HG03442 (cell line): Measurements from ENCODE around the gene LPCAT3.

Source experiments
- ATAC-seq: cut with Tn5 transposase; IDR thresholded peaks from one replicate; pipeline ENCODE4 v1.9.1; 2021; ENCODE audit warnings: mild to moderate bottlenecking, moderate library complexity; ENCODE audit not compliant: unreplicated experiment

Gene LPCAT3

GRCh38 chr12:7001921-7002591, 16.2 kb downstream of the LPCAT3 start:
- no peak for ATAC-seq

DNA sequence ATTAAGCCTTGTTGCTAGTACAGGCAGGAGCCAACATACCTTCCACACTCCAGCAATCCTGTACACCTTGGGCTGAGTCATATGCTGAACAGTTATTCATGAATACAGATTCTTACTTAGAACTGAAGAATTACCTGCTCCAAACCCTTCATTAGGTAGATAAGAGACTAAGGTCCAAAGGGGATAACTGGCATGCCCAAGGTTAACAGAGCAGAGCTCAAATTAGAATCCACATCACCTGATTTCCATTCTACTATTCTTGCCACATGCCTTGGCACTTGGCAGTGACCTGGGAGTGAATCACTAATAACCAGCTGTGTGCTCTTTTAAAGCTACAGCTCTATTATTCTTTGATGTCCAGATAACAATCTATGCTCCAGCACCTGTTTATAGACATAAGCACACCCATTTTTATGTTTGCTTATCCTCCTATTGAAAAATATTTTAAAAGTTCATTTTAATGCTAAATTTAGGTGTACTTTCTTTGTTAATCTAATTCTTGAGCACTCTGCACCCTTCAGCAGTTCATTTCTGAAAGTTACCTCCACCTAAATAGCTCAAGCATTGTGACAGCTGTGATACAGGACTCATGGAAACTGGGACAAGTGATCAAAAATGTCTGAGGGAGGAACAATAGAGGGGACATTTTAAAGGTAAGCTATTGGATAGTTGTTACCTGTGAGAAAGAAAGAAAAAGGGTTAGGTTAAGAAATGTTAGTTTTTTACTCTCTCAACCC, 19.4 kb downstream of the LPCAT3 start:
- ATAC-seq, result no peak

DNA sequence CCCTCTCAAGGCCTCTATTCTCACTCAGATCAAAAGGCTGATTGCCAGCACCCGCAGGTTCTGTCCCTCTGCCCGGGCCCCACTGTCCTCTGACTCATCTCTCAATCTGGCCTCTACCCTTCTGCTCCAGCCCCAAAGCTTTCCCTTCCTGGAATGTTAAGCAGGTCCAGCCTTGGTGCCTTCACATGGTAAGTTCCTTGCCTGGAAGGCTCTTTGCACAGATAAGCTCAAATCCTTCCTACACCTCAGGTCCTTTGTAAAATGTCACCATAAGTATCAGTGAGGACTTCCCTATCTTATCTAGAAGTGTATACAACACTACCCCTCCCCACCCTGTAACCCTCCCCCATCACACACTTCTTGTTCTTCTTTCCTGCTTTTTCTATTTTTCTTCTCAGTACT, 22.2 kb downstream of the LPCAT3 start:
- ATAC-seq, result no peak

DNA sequence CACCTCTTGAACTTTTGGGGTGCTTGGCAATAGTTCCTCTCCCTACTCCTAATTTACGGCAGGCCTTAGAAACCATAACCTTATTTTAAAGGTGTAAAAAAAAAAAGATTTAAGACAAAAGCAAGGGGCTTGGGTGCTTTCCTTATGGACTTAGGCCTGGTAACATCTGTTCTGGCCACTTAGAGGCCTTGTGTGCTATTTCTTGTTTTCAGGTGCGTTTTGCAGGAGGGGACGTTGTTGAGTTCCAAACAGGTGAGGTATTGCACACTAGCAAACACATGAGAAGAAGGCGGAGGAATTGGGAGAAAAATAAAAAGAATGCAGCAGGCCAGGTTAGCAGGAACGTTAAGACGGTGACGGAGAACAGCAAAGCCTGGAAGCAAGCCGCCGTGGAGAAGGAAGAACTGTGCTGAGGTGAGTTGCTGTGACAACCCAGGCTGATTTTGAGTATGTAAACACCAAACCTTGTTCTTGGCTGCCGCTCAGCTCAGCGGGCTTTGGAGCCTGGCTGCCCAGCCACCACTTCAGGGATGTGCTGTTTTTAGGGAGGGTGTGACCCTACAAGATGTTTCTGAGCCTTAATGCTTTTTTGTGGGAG, 30.2 kb downstream of the LPCAT3 start:
- ATAC-seq, result no peak

GRCh38 chr12:6982532-6982931, 35.7 kb downstream of the LPCAT3 start:
- ATAC-seq, result no peak

DNA sequence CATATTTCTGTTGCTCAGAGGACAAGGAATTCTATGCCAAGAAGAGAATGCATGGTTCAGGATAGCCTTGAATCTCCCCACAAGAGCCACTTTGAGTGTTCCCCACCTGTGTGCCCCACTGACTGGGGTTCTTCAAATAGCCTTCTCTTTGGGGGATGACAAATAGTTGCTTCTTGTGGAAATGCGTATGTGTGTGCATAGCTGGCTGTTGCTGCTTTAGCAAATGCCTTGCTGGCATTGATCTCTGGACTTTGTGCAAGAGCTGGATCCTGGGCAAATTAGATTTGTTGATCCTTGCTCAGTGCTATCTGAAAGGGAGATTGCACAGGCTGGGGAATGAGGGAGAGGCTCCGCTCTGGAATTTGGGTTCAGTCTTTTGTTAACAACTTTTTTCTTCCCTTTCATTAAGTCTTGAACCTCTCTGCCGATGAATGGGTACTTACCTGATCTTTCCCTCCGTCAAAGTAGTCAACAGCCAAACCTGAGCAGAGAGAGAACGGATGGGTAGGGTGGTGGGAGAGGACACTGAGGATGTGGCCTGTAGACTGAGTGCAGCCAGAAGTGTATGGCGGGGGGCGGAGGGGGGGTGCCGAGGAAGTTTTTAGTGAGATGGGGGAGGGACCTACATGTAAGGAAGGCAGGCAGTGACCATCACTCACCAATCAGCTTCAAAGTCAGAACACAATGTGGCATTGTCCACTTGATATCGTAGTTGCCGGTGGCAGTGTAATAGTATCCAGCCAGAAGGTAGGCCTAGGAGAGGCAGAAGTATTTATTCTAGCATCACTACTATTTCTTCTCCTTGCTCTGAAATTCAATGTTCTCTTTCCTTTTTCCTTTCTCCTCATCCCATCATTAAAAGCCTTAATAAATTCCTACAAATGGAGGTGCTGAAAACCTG, 36.9 kb downstream of the LPCAT3 start:
- ATAC-seq, result no peak

GRCh38 chr12:6980740-6981139, 37.5 kb downstream of the LPCAT3 start:
- no peak for ATAC-seq

DNA sequence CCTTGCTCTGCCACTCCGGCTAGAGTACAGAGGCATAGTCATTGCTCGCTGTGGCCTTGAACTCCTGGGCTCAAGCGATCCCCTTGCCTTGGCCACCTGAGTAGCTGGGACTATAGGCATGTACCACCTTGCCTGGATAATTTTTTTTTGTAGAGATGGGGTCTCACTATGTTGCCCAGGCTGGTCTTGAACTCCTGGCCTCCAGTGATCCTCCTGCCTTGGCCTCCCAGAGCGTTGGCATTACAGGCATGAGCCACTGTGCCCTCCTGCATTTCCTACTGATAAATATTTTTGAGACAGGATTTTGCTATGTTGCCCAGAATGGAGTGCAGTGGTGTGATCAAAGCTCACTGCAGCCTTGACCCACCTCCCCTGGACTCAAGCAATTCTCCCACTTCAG, 38.2 kb downstream of the LPCAT3 start:
- ATAC-seq, result no peak

GRCh38 chr12:6979453-6979852, 38.8 kb downstream of the LPCAT3 start:
- no peak for ATAC-seq

DNA sequence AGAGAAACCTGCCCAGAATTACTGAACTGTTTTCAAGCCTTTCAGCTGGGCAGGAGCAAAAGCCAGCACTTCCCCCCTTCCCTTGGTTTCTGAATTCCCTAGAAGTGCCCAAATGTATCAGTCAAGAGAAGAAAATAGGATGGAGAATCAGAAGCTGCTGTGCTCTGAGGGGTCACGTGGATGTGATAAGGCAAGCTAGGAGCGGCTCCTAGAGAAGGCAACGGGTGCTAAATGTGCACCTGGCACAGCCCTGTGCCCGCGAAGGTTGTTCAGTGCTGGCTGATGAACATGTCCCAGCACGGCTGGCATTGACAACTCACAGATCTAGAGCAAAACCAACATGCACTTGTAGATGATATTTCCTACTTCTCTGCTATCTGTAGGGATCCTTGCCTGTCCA, 39.3 kb downstream of the LPCAT3 start:
- ATAC-seq, result no peak

GRCh38 chr12:6978611-6979011, 39.7 kb downstream of the LPCAT3 start:
- ATAC-seq, result no peak

- ATAC-seq, result no peak
These were observed 40.1 kb downstream of the LPCAT3 start for GRCh38 chr12:6978188-6978587.

DNA sequence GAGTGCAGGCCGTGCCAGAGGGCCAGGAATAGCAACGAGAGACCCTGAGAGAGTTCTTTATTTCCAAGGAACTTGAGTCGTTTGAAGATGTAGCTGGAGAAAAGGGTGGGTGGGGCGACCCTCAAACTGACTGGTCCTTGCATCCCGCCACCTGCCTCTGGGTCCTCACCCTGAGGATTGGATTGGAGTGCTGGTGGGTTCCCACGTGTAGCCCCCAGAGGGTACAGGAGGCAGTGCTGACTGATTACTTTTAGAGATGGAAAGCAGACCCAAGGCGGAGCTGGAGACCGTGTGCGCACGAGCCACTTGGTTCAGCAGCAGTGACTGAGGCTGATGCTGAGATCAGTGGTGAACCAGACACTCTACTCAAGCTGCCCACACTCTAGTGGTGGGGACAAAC, 40.6 kb downstream of the LPCAT3 start:
- ATAC-seq, result no peak

- no peak for ATAC-seq
These were observed 42.8 kb downstream of the LPCAT3 start for GRCh38 chr12:6975297-6976032.

GRCh38 chr12:6974180-6974579, 44.1 kb downstream of the LPCAT3 start:
- no peak for ATAC-seq

DNA sequence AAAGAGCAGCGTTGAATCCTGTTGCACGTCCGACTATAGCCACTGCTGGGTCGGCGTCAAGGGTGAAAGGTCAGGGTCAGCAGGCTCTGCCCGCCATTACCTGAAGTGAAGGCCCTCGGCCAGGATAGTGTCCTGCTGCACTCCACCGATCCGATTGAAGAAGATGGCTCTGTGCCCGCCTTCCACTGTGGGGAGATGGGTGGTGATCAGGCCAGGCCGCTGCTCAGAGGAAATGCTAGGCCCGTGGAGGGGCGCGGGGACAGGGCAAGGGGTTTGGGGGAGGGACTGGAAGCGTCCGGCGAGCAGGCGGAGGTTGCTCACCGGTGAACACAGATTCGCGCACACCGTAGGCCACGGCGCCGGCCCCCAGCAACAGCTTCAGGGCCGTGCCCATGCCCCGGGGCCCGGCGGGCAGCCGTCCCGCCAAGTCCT, 48.2 kb downstream of the LPCAT3 start:
- ATAC-seq, result no peak

- ATAC-seq, result no peak
These were observed 49.9 kb downstream of the LPCAT3 start for GRCh38 chr12:6968426-6968825.

GRCh38 chr12:6967651-6968100, 50.6 kb downstream of the LPCAT3 start:
- ATAC-seq, result no peak

DNA sequence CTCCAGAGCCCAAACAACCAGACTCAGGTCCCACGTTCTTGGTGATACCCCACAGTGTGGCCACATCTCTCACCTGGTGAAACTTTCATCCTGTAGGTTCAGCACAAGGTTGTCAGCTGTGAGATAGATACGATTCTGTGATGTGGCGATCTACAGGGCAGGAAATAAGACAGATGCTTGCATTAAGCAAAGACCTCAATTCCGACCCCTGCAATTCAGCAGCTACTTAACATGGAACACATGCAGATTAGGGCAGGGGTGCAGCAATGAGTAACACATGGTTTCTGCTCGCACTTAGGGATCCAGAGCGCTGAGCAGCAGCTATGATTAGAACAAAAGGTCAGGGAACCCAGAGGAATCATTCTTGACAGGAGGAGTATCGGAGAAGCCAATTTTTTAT, 51.9 kb downstream of the LPCAT3 start:
- ATAC-seq, result no peak

- ATAC-seq, result no peak
These were observed 52.6 kb downstream of the LPCAT3 start for GRCh38 chr12:6965714-6966113.
